ENCODE measurements around the gene PLXNA2. TPM values are rescaled to one million over a fixed set of nuclear protein-coding genes. Genes with fewer than 3 reads are reported as not detected.

The PLXNA2 gene
- total and polyA plus RNA-seq, 2 of the 8 experiments (the other 6 are each of a cell fraction or from before 2014, with no cell fraction given), result 0.33 to 1.5 TPM

DNA sequence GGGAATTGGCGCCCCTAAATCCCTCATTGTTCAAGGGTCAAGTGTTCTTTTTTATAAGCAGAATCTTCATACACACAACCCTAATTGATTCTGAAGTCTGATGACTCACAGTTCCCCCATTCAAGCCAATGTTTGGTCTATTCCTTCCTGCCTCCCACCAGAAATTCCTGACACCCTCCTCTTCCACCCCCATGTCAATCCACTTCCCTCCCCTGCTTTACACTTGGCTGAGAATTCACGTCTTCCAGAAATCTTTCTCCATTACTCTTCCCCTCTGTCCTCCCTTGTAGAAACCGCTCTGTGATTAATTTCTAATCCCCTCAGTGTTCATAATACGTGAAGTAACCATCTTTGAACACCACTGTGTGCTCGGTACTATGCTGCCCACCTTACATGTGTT, 257.0 kb downstream of the PLXNA2 start:
- no peak overlapping the region for H3K27ac ChIP-seq (ENCODE audit: low read depth, low read length)
- H2BK5ac ChIP-seq (ENCODE audit: low read depth, low read length), result no peak overlapping the region
- no peaks in the 10 kb centered on the region for H3K79me2 ChIP-seq (ENCODE audit: control insufficient read depth in 1 of 2, insufficient read depth in 2 of 2, low read length in 2 of 2)
- H2BK12ac ChIP-seq (ENCODE audit: low read depth, low read length), result no peak overlapping the region
- no peak overlapping the region for H3K23ac ChIP-seq (ENCODE audit: insufficient read length)
- no peak overlapping the region for H3K4ac ChIP-seq (replicated peaks; ENCODE audit: insufficient read length, low read depth, low read length)
- no peaks in the 10 kb centered on the region for H3K36me3 ChIP-seq (ENCODE audit: control insufficient read depth in 2 of 4, insufficient read depth in 4 of 4, low read length in 3 of 4)
- no peak for FAIRE-seq
- H3K18ac ChIP-seq (ENCODE audit: extremely low read depth, low read length), result no peak overlapping the region
- no peak overlapping the region for H2AFZ ChIP-seq (ENCODE audit: low read length)
- no peak for DNase-seq (ENCODE audit: low read depth in 1 of 2, low spot score in 2 of 2)
- no peak overlapping the region for H2BK120ac ChIP-seq (replicated peaks; ENCODE audit: low read depth, low read length)
- no peak overlapping the region for H3K4me2 ChIP-seq (ENCODE audit: insufficient read depth in 1 of 2, low read depth in 2 of 2, low read length in 2 of 2)
- H4K91ac ChIP-seq (replicated peaks; ENCODE audit: insufficient read length, low read length), result no peak overlapping the region
- no peaks in the 10 kb centered on the region; a peak in 1 of 7 replicates for H3K4me1 ChIP-seq (replicated peaks in 1 of 4; ENCODE audit: control insufficient read depth in 3 of 4, insufficient read depth in 4 of 4, low read length in 3 of 4)
- POLR2A ChIA-PET (ENCODE audit: partially characterized antibody), result no interaction called here
- no peaks in the 10 kb centered on the region for H3K27me3 ChIP-seq (replicated peaks in 1 of 4; ENCODE audit: control insufficient read depth in 3 of 4, extremely low read depth in 1 of 4, insufficient read depth in 3 of 4, low read length in 3 of 4)
- H2BK20ac ChIP-seq (ENCODE audit: low read length), result no peak overlapping the region
- CTCF ChIA-PET (ENCODE audit: partially characterized antibody), result interaction anchor here (1.5 kb wide), 1 partner anchor 9 kb away, joined by 4 read pairs; no protein-coding TSS in a partner anchor
- H3K4me3 ChIP-seq (ENCODE audit: extremely low read depth in 1 of 4, insufficient read depth in 2 of 4, low read depth in 3 of 4, low read length in 4 of 4), result no peak overlapping the region
- no peak overlapping the region for H4K8ac ChIP-seq (ENCODE audit: extremely low read depth, insufficient read depth, low read length)
- no peak overlapping the region for H2AK5ac ChIP-seq (ENCODE audit: low read depth, low read length)
- no peaks in the 10 kb centered on the region for H4K20me1 ChIP-seq (replicated peaks in 1 of 2; ENCODE audit: control insufficient read depth in 1 of 2, insufficient read depth in 2 of 2, low read length in 2 of 2)
- H4K5ac ChIP-seq (ENCODE audit: insufficient read length, low read depth, low read length), result no peak overlapping the region
- no peak overlapping the region for H3K9ac ChIP-seq (replicated peaks in 1 of 4; ENCODE audit: extremely low read depth in 1 of 4, low read depth in 3 of 4, low read length in 3 of 4)
- H3K79me1 ChIP-seq (ENCODE audit: low read depth, low read length), result no peaks in the 10 kb centered on the region; the same call in 1 of the 2 replicates
- no peaks in the 10 kb centered on the region for H3K9me3 ChIP-seq (ENCODE audit: insufficient read depth in 2 of 2, low read depth in 1 of 2, low read length in 1 of 2)
- 71% methylated on average over 5 of the region's 5 CpGs; no CpG with 5 or more reads in 1 of the 2 experiments for WGBS, 2 experiments (ENCODE audit: extremely low coverage in 1 of 2, insufficient coverage in 1 of 2, insufficient read length in 1 of 2, insufficient replicate concordance in 2 of 2, low coverage in 1 of 2, low lambda C conversion rate in 2 of 2, missing lambda C conversion rate in 1 of 2)
- H3K23me2 ChIP-seq (ENCODE audit: low read depth, low read length), result no peaks in the 10 kb centered on the region
- no peak overlapping the region for H3K56ac ChIP-seq (replicated peaks; ENCODE audit: insufficient read length, low read depth, low read length)
- H2BK15ac ChIP-seq (ENCODE audit: low read length), result no peak overlapping the region
- H3K14ac ChIP-seq (ENCODE audit: insufficient read length), result no peak overlapping the region
- TF ChIP-seq, protein P1, sequence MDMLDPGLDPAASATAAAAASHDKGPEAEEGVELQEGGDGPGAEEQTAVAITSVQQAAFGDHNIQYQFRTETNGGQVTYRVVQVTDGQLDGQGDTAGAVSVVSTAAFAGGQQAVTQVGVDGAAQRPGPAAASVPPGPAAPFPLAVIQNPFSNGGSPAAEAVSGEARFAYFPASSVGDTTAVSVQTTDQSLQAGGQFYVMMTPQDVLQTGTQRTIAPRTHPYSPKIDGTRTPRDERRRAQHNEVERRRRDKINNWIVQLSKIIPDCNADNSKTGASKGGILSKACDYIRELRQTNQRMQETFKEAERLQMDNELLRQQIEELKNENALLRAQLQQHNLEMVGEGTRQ (IDR thresholded peaks at IDR 0.05; ENCODE audit: low read length), result no peak
- no peak for TF ChIP-seq HDAC2 (IDR thresholded peaks at IDR 0.05; ENCODE audit: borderline replicate concordance in 1 of 2, low read depth in 2 of 2, low read length in 2 of 2)
- no peak for TF ChIP-seq JUN (IDR thresholded peaks at IDR 0.05; ENCODE audit: low read depth, low read length)
- no peak for TF ChIP-seq CHD1 (IDR thresholded peaks at IDR 0.05; ENCODE audit: low read depth, low read length)
- TF ChIP-seq ASH2L (IDR thresholded peaks at IDR 0.05; ENCODE audit: low read length), result no peak
- TF ChIP-seq, protein P2, sequence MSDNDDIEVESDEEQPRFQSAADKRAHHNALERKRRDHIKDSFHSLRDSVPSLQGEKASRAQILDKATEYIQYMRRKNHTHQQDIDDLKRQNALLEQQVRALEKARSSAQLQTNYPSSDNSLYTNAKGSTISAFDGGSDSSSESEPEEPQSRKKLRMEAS (IDR thresholded peaks at IDR 0.05), result no peak
- TF ChIP-seq, protein P3, sequence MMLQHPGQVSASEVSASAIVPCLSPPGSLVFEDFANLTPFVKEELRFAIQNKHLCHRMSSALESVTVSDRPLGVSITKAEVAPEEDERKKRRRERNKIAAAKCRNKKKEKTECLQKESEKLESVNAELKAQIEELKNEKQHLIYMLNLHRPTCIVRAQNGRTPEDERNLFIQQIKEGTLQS (IDR thresholded peaks at IDR 0.05; ENCODE audit: insufficient read depth, low read depth, low read length), result no peak
